ENCODE data around the gene PDZRN4.
"Not testable (repeated sequence)": the region's sequence is repeated elsewhere in the genome, so short reads cannot be mapped to it uniquely, and the experiment has no call there.

Gene PDZRN4

DNA sequence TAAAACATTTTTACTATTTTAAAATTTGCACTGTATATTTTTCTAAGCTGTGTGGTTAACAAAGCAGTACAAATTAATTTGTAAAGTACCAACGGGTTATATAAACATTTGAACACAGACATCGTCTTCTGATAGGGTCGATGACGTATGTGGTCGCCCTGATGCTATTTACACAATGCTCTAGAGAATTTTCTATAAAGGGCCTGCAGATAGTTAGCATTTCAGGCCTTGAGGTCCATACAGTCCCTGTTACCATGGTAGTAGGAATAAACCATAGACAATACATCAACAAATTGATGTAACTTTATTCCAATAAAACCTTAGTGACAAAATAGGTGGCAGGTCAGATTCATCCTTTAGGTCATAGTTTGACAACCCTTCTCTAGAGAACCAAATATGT is 25.7 kb upstream of the PDZRN4 start:
- Histone ChIP-seq H3K4me2 (ENCODE audit: low read length) (no peak overlapping the region), H3K9ac (no peak overlapping the region), H3K36me3 (ENCODE audit: control insufficient read depth, insufficient read depth, low read length) (no peaks in the 10 kb centered on the region), H3K4me3 (ENCODE audit: low read depth, low read length) (no peak overlapping the region), H3K4me1 (no peaks in the 10 kb centered on the region), H3K79me2 (no peaks in the 10 kb centered on the region), H3K27me3 (ENCODE audit: control insufficient read depth, insufficient read depth, low read length) (no peaks in the 10 kb centered on the region), H2AFZ (no peak overlapping the region), H3K9me3 (ENCODE audit: control insufficient read depth, low read length) (no peaks in the 10 kb centered on the region), H3K27ac (no peak overlapping the region)
- TF ChIP-seq, protein P1, sequence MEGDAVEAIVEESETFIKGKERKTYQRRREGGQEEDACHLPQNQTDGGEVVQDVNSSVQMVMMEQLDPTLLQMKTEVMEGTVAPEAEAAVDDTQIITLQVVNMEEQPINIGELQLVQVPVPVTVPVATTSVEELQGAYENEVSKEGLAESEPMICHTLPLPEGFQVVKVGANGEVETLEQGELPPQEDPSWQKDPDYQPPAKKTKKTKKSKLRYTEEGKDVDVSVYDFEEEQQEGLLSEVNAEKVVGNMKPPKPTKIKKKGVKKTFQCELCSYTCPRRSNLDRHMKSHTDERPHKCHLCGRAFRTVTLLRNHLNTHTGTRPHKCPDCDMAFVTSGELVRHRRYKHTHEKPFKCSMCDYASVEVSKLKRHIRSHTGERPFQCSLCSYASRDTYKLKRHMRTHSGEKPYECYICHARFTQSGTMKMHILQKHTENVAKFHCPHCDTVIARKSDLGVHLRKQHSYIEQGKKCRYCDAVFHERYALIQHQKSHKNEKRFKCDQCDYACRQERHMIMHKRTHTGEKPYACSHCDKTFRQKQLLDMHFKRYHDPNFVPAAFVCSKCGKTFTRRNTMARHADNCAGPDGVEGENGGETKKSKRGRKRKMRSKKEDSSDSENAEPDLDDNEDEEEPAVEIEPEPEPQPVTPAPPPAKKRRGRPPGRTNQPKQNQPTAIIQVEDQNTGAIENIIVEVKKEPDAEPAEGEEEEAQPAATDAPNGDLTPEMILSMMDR (IDR thresholded peaks at IDR 0.05) = no peak

DNA sequence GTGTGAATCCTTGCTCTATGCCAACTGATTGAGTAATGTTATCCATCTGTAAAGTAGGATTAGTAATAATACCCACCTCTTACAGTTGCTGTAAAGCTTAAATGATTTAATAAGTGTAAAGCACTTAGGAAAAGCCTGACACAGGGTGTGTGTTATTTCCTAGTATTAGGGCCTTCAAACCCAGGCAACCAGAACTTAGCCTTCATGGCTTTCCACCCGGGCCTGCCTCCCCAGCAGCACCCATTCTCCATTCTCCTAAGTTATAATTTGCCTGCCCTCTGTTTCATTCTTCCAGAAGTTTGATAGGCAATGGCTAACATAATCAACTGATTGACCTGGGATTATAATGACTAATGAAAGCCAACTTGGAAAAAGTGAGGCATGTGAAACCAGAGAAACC is 20.4 kb upstream of the PDZRN4 start:
- H2AFZ ChIP-seq = no peak overlapping the region
- no peaks in the 10 kb centered on the region for H3K4me1 ChIP-seq
- TF ChIP-seq, protein P1 (IDR thresholded peaks at IDR 0.05) = no peak
- no peak overlapping the region for H3K9ac ChIP-seq
- no peaks in the 10 kb centered on the region for H3K9me3 ChIP-seq (ENCODE audit: control insufficient read depth, low read length)
- no peaks in the 10 kb centered on the region for H3K36me3 ChIP-seq (ENCODE audit: control insufficient read depth, insufficient read depth, low read length)
- no peak overlapping the region for H3K4me3 ChIP-seq (ENCODE audit: low read depth, low read length)
- H3K27me3 ChIP-seq (ENCODE audit: control insufficient read depth, insufficient read depth, low read length) = no peaks in the 10 kb centered on the region
- H3K79me2 ChIP-seq = no peaks in the 10 kb centered on the region
- H3K27ac ChIP-seq = no peak overlapping the region
- H3K4me2 ChIP-seq (ENCODE audit: low read length) = no peak overlapping the region

DNA sequence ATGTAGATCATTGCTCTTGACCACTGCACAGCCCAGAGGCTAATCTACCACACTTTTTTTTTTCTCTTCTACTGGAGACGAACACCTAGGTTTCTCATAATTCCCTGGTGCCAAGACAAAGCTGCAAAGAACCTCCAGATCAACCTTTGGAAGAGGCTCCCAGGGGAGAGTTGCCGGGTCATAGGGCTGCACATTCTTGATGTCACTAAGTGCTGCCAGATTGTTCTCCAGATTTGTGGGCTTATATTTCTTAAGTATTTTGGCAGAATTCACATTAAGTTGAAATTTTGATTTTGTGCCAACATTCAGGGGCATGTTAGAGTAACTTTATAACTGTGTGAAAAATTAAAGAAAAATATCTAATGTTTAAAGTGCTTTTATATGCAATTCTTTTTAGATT is 13.5 kb upstream of the PDZRN4 start:
- no peak overlapping the region for H3K4me3 ChIP-seq (ENCODE audit: low read depth, low read length)
- H3K79me2 ChIP-seq = no peaks in the 10 kb centered on the region
- H3K27ac ChIP-seq = no peak overlapping the region
- TF ChIP-seq, protein P1 (IDR thresholded peaks at IDR 0.05) = no peak
- H2AFZ ChIP-seq = no peak overlapping the region
- H3K27me3 ChIP-seq (ENCODE audit: control insufficient read depth, insufficient read depth, low read length) = no peaks in the 10 kb centered on the region
- no peaks in the 10 kb centered on the region for H3K4me1 ChIP-seq
- H3K4me2 ChIP-seq (ENCODE audit: low read length) = no peak overlapping the region
- no peaks in the 10 kb centered on the region for H3K9me3 ChIP-seq (ENCODE audit: control insufficient read depth, low read length)
- H3K36me3 ChIP-seq (ENCODE audit: control insufficient read depth, insufficient read depth, low read length) = no peaks in the 10 kb centered on the region
- no peak overlapping the region for H3K9ac ChIP-seq

DNA sequence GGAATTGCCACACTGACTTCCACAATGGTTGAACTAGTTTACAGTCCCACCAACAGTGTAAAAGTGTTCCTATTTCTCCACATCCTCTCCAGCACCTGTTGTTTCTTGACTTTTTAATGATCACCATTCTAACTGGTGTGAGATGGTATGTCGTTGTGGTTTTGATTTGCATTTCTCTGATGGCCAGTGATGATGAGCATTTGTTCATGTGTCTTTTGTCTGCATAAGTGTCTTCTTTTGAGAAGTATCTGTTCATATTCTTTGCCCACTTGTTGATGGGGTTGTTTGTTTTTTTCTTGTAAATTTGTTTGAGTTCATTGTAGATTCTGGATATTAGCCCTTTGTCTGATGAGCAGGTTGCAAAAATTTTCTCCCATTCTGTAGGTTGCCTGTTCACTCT is 8.6 kb upstream of the PDZRN4 start:
- H3K79me2 ChIP-seq; H2AFZ ChIP-seq; H3K27me3 ChIP-seq (ENCODE audit: control insufficient read depth, insufficient read depth, low read length): not testable (repeated sequence)

DNA sequence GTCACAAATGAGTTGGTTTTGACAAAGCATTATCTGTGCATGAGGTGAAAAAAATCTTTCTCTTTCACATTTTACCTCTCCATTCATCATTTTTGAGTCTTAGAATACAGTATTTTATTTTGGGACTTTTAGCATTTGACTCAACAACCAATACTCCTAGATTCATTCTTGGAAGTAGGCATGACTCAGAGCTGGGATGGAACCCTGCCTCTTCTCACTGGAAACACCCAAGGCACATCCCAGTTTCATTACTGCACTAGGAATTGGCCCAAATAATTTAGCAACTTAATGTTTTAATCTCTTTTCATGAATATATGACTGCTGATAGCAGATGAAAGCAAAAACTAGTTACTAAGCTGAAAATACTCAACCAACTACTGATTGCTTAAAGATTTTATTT is 3.3 kb upstream of the PDZRN4 start:
- no peak overlapping the region for H3K27ac ChIP-seq
- no peaks in the 10 kb centered on the region for H3K79me2 ChIP-seq
- no peak overlapping the region for H3K9ac ChIP-seq
- H3K4me3 ChIP-seq (ENCODE audit: low read depth, low read length) = no peak overlapping the region
- H3K4me2 ChIP-seq (ENCODE audit: low read length) = no peak overlapping the region
- H3K4me1 ChIP-seq = no peaks in the 10 kb centered on the region
- H2AFZ ChIP-seq = no peak overlapping the region
- no peaks in the 10 kb centered on the region for H3K27me3 ChIP-seq (ENCODE audit: control insufficient read depth, insufficient read depth, low read length)
- no peaks in the 10 kb centered on the region for H3K9me3 ChIP-seq (ENCODE audit: control insufficient read depth, low read length)
- TF ChIP-seq, protein P1 (IDR thresholded peaks at IDR 0.05) = no peak
- no peaks in the 10 kb centered on the region for H3K36me3 ChIP-seq (ENCODE audit: control insufficient read depth, insufficient read depth, low read length)

More for the DNA sequence above, 8.6 kb upstream of the PDZRN4 start:
- not testable (repeated sequence) for H3K4me1 ChIP-seq; H3K4me2 ChIP-seq (ENCODE audit: low read length); H3K9ac ChIP-seq; H3K36me3 ChIP-seq (ENCODE audit: control insufficient read depth, insufficient read depth, low read length); H3K4me3 ChIP-seq (ENCODE audit: low read depth, low read length); H3K27ac ChIP-seq; H3K9me3 ChIP-seq (ENCODE audit: control insufficient read depth, low read length)

Data from parathyroid adenoma (tissue), 2 donors.